Myometrial cell (primary cell): ENCODE results near the gene ORMDL3. TPM values are rescaled to one million over a fixed set of nuclear protein-coding genes. Genes with fewer than 3 reads are reported as not detected.

Experiments
- total RNA-seq: library from RNA; depleted of rRNA; stranded (reverse); fragments of >200 nt; gene quantifications from 2 replicates; pipeline ENCODE4 v1.2.3, GENCODE V29; 2015

The ORMDL3 gene
- 40.4 and 45.8 TPM in 2 replicates for total RNA-seq

GRCh38 chr17:39927101-39927928 lies at the start of gene ORMDL3, which contains the start of gene LRRC3C:
ORMDL3 (minus strand) TSS chr17:39927601; CDS start chr17:39924203, 3,398 bp downstream.
LRRC3C (plus strand) TSS chr17:39927732; CDS start chr17:39941524, 13,792 bp downstream.

GRCh38 chr17:39962642-39963220 lies 35.3 kb upstream of the ORMDL3 start, which contains the start of gene GSDMA:
GSDMA (plus strand) TSS chr17:39963004; CDS start chr17:39965688, 2,684 bp downstream.

Other genes starting within 250 kb of the ORMDL3 start
- 10.4 and 14.2 TPM in 2 replicates for gene PGAP3, start 239.5 kb downstream of the ORMDL3 start, total RNA-seq
- 40.1 and 47.0 TPM in 2 replicates for gene ERBB2, start 227.5 kb downstream of the ORMDL3 start, total RNA-seq
- 81.0 and 83.1 TPM in 2 replicates for gene MIEN1, start 197.1 kb downstream of the ORMDL3 start, total RNA-seq
- gene GRB7, start 189.7 kb downstream of the ORMDL3 start, total RNA-seq = 0.53 and 4.9 TPM in 2 replicates
- not detected in 2 replicates for gene IKZF3, start 63.3 kb downstream of the ORMDL3 start, total RNA-seq
- not detected in 2 replicates for gene ZPBP2, start 59.4 kb downstream of the ORMDL3 start, total RNA-seq
- 0.58 and 1.4 TPM in 2 replicates for gene GSDMB, start 9.0 kb downstream of the ORMDL3 start, total RNA-seq
- not detected in 2 replicates for gene LRRC3C, start 131 bp upstream of the ORMDL3 start, total RNA-seq
- not detected in 2 replicates for gene GSDMA, start 35.4 kb upstream of the ORMDL3 start, total RNA-seq
- gene PSMD3, start 53.2 kb upstream of the ORMDL3 start, total RNA-seq = 191 and 226 TPM in 2 replicates
- 0.18 and 1.7 TPM in 2 replicates for gene CSF3, start 87.8 kb upstream of the ORMDL3 start, total RNA-seq
- gene MED24, start 126.8 kb upstream of the ORMDL3 start, total RNA-seq = 97.7 and 99.8 TPM in 2 replicates
- 23.6 and 33.7 TPM in 2 replicates for gene THRA, start 135.4 kb upstream of the ORMDL3 start, total RNA-seq
- 4.9 and 5.8 TPM in 2 replicates for gene NR1D1, start 173.0 kb upstream of the ORMDL3 start, total RNA-seq
- 35.5 and 50.3 TPM in 2 replicates for gene MSL1, start 194.4 kb upstream of the ORMDL3 start, total RNA-seq
- gene CASC3, start 212.9 kb upstream of the ORMDL3 start, total RNA-seq = 26.2 and 26.4 TPM in 2 replicates
- gene RAPGEFL1, start 249.9 kb upstream of the ORMDL3 start, total RNA-seq = 10.3 and 13.5 TPM in 2 replicates